Keratinocyte (primary cell): ENCODE results near the gene PRKN.

Source experiments
- CTCF ChIP-seq, 3 experiments: IDR thresholded peaks in 1 of 3; conservative IDR thresholded peaks in 1 of 3; optimal IDR thresholded peaks in 1 of 3; 2 replicates in 2 of 3; 3 replicates in 1 of 3; pipeline versions ENCODE3 to v1.5.1; 2011; ENCODE audit warnings: low read length in 3 of 3, mild to moderate bottlenecking in 3 of 3, moderate library complexity in 2 of 3, control low read depth in 1 of 3, inconsistent platforms in 1 of 3; ENCODE audit not compliant: insufficient read depth in 2 of 3; ENCODE audit errors: extremely low read depth in 1 of 3
- EZH2 ChIP-seq: IDR thresholded peaks from one replicate; pipeline ENCODE4 v1.6.1; 2012; ENCODE audit warnings: inconsistent platforms, mild to moderate bottlenecking, low read length, moderate library complexity

DNA sequence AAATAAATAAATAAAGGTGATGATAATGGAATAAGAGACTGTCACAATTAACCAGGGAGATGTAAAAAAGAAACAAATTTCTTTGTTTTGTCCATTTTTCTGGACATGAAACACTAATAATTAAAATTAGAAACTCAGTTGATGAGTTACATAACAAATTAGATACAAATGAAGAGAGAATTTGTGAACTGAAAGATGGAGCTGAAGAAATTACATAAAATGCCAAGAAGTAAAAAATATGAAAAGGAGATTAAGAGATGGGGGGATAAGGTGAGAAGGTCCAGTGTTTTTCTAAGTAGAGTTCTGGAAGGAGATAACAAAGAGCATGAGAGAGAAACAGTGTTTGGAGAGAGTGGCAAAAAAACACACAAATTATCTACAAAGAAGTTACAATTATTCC lies 1364.3 kb downstream of the PRKN start:
- TF ChIP-seq EZH2: no peak
- no peak for TF ChIP-seq CTCF (optimal IDR thresholded peaks at IDR 0.05 in 1 of 3, IDR thresholded peaks at IDR 0.05 in 1 of 3, conservative IDR thresholded peaks at IDR 0.05 in 1 of 3; ENCODE audit: extremely low read depth in 1 of 3, insufficient read depth in 2 of 3, low read length in 3 of 3)
